ENCODE results near the gene SDC4.

SDC4 gene

DNA sequence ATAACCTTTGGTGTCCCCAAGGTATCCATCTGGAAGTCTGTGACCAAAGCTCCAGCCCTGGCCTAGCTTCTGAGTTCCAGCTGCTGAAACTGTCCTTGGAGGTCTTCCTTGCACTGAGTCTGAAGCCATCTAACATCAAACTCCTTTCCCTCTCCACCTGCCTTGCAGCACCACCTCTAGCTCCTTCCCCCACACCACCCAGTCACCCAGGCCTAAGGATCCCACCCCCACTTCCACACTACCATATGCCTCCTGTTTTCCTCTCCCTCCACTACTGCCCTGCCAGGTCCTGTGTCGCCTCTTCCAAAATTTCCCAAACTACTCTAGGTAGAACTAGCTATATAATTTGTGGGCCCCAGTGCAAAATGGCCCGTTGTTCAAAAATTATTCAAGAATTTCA is 29.3 kb downstream of the SDC4 start:
- DNase-seq (ENCODE audit: low read depth in 2 of 2), result no peak

DNA sequence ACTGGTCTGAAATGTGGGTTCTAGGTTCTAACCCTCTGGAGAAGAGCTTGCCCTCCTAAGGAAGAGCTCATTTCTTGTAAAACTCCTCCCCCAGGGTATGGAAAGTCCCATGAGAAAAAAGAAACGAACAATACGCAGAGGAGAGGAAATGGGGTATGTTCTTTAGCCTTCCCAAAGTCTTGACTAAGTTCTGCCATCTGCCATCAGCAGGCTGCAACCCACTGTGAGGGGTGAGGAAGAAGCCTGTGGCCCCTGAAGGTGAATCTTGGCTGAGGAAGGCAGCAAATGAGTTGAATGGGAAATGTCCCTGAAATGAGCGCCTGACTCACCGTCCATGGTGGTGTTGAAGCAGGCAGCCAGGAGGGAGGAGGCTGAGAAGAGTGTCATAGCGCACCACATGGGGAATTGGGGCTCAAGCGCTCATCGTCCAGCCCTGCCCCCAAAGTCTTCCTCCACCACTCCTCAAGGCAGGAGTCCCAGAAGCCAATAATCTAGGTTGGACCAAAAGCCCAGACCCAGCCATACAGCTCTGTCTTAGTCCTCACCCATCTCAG is 29.8 kb downstream of the SDC4 start:
- DNase-seq (ENCODE audit: low read depth in 2 of 2), result no peak

DNA sequence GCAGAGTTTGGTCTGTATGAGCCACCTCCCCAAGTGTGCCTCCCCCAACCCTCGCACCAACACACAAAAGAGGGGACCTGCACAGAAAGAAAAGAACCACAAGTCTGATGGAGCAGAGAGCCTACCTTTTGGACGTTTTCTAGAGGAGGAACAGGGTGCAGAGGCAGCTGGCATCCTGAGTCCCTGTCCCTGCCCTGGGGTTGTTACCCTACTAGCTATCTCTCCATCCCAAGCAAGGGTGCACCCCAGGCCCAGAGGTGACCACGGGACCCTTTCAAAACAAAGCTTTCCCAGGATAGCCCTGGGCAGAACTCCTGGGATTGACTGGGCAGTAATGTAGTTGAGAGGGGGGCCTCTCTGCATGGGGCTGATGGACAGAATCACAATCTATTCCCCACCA is 30.4 kb downstream of the SDC4 start:
- DNase-seq (ENCODE audit: low read depth in 2 of 2), result no peak

DNA sequence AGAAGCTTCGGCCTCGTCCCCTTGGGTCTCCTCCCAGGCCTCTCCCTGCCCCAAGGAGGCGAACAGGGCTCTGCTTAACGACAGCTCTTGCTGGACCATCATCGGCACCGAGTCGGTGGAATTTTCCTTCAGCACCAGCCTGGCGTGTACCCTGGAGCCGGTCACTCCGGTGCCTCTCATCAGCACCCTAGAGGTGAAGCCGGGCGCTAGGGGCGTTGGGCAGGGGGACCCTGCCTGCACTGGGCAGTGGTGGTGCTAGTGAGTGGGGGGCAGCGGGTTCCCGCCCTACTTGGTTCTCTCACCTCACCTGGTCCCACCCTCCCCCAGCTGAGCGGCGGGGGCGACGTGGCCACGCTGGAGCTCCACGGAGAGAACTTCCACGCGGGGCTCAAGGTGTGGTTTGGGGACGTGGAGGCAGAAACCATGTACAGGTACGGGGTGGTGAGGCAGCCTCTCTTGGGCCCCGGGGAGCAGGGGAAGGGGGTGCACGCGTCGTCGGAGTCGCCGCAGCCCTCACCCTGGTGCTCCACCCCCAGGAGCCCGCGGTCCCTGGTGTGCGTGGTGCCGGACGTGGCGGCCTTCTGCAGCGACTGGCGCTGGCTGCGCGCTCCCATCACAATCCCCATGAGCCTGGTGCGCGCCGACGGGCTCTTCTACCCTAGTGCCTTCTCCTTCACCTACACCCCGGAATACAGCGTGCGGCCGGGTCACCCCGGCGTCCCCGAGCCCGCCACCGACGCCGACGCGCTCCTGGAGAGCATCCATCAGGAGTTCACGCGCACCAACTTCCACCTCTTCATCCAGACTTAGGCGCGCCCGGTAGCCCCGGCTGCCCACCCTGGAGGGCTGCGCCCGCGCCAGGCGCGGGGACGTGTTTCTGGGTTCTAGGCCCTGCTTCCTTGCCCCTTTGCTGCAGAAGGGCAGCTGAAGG is 31.8 kb downstream of the SDC4 start:
- DNase-seq (ENCODE audit: low read depth in 2 of 2), result no peak

DNA sequence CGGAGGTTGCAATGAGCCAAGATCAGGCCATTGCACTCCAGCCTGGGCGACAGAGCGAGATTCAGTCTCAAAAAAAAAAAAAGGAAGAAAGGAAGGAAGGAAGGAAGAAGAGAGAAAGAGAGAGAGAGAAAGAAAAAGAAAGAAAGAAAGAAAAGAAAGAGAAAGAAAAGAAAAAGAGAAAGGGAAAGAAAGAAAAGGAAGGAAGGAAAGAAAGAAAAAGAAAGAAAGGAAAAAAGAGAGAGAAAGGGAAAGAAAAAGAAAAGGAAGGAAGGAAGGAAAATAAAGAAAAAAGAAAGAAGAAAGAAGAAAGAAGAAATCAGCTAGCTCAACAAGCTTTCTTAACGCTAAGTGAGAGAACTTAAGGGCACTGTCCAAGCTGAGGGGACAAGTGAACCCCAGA is 32.6 kb downstream of the SDC4 start:
- DNase-seq (ENCODE audit: low read depth in 2 of 2), result no peak

DNA sequence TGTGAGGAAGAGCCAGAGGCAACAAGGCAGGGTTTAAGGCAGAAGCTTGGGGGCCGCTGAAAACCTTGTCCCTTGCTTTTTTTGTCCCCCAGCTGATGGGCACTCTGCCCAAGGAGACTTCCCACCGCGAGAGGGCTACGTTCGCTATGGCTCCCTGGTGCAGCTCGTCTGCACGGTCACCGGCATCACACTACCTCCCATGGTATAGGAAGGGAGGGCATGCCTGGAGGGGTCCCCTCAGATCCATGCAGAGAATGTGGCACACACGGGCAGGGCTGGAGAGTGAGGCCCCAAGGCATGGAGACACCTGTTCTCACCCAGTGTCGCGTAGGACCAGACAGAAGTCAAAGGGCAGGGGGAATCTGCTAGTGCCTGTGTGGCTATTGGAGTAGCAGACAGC is 34.3 kb downstream of the SDC4 start:
- no peak for DNase-seq (ENCODE audit: low read depth in 2 of 2)

DNA sequence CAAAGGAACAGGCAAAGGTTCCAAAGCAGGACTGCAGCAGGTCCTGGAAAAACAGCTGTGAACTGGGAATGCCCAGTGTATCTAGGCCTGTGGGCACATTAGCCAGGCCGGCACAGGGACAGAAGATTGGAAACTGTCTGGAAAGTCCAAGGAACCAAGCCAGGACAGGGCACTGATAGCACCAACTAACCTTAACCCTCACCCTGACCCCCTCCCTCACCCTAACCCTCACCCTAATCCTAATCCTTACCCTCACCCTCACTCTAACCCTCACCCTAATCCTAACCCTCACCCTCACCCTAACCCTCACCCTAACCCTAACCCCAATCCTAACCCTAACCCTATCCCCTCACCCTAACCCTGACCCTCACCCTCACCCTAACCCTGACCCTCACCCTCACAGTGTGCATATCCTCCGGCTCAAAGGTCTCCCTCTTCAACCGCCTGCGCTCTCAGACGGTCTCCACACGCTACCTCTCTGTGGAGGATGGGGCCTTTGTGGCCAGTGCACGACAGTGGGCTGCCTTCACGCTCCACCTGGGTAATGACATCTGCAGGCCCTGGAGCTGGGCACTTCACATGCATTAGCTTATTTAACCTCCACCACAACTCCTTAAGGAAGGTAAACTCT is 35.0 kb downstream of the SDC4 start:
- no peak for DNase-seq (ENCODE audit: low read depth in 2 of 2)

DNA sequence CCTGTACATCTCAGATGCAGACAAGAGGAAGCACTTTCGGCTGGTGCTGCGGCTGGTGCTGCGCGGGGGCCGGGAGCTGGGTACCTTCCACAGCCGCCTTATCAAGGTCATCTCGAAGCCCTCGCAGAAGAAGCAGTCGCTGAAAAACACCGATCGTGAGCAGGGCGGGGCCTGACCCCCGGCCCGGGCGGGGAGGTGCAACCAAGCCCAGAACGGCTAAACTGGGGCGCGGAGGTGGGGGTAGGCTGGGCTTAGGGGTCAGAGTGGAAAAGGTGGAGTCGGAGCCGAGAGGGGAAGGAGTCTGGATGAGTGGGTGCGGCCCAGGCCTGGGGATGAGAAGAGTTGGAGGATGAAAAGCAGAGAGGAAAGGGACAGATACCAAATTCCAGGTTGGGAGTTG is 36.0 kb downstream of the SDC4 start:
- no peak for DNase-seq (ENCODE audit: low read depth in 2 of 2)

DNA sequence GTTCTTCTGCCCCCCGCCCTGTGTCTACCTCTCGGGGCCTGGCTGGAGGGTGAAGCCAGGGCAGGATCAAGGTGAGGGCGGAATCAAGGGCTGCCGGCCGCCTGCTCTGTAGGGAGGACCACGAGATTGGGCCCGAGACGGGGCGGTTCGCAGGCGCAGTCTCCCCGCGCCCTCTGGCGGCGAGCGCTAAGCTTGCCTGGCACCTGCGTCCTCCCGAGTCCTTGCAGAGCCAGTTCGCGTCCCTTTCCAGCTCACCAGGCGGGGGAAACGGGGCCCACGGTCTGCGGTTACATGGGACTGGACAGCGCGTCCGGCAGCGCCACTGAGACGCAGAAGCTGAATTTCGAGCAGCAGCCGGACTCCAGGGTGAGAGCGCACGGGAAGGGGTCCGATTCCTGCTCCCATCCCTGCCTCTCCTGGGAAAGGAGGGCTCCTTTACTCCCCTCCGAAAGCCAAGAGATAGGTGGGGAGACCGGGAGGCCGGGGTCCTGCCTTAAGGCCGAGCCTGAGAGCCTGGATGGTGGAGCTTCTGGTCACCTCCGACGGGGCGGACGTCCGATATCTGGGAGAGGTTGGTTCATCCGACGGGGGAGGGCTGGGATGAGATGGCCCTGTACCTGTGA is 36.5 kb downstream of the SDC4 start:
- peak in 1 of 2 donors; percentile 39 for DNase-seq (ENCODE audit: low read depth in 2 of 2)

DNA sequence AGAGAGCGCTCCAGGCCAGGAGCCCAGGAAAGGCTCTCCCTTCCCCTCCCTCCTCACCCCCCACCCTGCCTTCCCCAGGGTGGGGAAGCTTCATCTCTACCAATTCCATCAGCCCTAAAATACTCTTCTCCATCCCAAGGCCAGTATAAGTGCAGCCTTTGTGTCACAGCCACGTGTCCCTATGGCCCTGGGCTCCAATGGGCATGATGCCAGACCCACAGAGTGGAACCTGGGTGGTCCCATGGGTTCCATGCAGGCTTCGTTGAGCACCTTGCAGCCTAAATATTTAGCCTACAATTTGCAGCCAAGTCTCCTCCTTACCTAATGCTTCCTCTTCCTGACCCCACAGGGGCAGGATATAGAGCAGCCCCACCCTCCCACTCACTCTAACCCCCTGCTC is 39.1 kb downstream of the SDC4 start:
- no peak for DNase-seq (ENCODE audit: low read depth in 2 of 2)

DNA sequence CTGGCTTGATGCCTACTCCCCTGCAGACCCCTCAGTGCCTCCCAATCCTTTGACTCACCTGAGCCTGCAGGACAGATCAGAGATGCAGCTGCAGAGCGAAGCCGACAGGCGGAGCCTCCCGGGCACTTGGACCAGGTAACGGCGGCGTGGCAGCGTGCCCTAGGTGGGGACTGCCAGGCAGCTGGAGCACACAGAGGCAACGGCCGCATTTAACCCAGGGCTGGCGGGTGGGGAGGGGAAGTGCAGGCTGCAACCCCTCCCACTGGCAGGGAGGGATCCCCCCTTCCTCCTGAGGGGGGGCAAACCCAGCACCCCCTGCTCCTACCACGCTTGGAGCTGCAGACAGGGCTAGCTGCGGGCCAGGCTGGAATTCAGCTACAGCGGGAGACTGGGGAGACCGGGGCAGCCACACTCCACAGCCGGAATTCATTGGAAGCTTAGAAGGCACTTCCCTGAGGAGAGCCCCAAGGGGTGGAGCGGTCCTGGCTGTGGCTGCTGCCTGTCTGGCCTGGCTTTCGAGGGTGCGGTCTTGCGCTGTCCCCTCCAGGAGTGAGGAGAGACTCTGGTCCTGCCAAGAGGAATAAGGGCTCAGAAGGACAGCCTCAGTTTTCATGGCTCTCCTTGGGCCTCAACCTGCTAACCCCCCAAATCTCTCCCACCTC is 40.0 kb downstream of the SDC4 start, which contains the start of gene MATN4:
MATN4 (minus strand) TSS at position 183 of the 662 bp plus-strand sequence. CDS start 2,717 bp downstream, outside the sequence.
- DNase-seq (ENCODE audit: low read depth in 2 of 2), result no peak

DNA sequence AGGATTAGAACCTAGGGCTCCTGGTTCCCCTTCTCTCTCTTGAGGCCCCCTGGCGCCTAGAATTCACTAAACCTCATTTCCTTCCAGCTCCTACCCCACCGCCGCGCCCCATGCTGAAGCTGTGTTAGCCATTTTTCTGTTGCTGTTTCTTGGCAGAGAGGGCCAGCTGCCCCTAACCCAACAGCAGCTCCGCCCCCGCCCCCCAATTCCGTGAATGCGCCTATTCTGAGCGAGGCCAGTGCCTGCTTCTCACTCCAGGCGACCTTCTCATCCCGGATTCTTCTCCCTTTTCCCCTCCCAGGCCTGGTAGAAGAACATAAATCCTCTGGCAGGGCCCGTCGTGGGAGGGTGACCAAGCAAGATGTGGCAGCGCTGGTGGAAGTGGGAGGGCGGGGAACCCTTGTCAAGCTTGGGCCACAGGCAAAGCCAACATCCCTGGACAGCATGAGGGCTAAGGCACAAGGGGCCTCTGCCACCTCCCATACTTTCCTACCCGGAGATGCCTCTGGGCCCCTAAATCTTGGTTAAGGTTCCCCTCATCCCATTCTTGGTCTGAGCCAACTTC is 41.1 kb downstream of the SDC4 start:
- no peak for DNase-seq (ENCODE audit: low read depth in 2 of 2)

DNA sequence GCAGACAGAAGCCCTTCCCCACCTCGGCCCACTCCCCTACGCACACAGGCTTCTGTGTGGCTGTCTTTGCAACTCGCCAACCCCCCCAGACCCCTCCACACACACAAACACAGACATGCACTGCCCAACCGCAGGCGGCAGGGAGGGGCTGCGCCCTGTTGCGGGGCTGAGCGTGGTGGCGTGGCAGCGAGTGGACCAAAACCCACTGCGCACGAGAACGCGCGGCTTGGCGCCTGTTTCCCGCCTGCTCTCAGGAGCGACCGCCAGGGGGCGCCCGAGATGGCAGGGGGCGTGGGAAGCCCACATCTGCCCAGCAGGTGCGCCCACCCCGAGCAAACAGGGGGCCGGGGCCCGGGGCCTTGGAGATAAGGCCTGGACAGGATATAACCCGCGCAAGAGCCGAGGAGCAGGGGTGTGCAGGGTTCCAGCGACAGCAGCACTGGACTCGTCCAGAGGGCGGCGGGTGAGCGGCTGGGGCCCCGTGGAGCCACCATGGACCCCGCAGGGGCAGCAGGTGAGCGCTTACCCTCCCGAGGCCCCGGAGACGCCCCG is 41.7 kb downstream of the SDC4 start, which contains the start of gene RBPJL:
RBPJL (plus strand) TSS at position 410 of the 552 bp plus-strand sequence; CDS start at position 493, 83 bp downstream.
- DNase-seq (ENCODE audit: low read depth in 2 of 2), result peak in 1 of 2 donors; percentile 17

DNA sequence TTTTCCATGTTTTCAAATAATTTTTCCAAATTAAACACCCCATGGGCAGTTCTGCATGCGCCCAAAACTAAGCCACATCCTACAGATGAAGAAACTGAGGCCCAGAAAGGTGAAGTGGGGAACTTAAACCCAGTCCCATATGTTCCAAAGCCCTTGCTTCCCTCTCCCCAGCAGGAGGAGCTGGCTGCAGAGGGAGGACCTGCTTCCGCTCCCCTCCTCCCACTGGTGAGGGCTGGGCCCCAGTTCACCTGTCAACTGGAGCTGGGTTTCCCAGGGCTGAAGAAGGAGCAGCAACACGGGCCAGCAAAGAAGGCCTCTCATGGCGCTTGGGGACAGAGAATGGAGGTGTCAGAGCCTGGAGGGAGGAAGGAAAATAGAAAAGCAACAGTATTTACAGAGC is 43.0 kb downstream of the SDC4 start:
- DNase-seq (ENCODE audit: low read depth in 2 of 2), result no peak

DNA sequence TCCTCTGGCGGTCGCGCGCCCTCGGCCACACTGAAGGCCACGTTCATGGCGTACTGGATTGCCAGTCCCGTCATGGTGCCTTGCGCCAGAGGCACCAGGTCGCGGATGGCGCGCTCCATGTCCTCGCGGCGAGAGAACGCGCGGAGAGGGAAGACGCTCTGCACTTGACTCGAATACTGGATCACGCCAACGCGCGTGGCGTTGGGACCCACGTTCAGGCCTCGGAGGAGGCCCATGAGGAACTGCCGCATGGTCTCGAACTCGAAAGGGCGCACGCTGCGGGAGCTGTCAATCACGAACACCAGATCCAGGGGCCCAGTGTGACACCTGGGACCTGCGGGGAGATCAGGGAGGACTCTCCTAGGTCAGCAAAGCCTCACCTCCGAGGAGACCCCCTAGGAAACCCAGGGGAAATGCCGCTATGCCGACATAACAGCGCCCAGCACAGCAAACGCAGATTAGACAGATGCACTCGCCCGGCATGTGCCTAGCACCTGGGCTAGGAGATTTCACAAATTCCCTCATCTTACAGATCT is 43.7 kb downstream of the SDC4 start:
- no peak for DNase-seq (ENCODE audit: low read depth in 2 of 2)

DNA sequence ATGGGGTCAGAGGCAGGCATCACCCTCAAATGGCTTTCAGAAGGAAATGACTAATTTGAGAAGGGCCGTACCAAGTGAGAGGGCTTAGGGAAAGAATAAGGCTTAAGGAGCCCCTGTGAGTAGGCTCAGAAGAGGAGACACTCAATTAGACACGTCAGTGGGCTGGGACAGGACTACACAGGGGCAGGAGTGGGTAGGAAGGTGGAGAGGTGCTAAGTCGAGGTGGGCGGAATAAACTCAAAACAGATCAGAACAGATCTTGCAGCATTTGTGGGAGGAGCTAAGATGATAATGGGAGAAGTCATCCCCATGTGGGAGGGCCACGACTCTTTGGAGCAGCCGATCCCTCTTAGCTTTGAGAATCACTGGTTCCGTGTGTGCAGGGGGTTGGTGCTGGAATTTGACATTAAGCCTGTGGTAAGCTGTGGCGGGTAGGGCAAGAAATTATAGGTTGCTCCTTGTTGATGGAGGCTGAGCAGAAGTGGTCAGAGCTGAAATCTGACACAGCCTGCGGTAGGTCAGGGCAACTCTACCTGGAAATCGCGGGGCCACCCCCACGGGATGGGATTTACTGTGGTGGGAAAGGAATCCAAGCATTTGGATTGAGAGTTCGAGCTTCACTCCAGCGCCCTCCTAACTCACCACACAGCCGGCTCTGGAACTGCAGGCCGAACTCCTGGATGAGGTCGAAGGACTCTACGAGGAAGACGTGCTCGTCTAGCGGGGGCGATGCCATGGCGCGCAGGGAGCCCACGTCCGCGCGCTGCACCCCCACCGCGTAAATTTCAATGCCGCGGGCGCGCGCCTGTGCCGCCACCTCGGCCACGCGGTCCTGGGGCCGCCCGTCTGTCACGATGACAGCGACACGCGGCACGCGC is 44.4 kb downstream of the SDC4 start:
- DNase-seq (ENCODE audit: low read depth in 2 of 2), result no peak

DNA sequence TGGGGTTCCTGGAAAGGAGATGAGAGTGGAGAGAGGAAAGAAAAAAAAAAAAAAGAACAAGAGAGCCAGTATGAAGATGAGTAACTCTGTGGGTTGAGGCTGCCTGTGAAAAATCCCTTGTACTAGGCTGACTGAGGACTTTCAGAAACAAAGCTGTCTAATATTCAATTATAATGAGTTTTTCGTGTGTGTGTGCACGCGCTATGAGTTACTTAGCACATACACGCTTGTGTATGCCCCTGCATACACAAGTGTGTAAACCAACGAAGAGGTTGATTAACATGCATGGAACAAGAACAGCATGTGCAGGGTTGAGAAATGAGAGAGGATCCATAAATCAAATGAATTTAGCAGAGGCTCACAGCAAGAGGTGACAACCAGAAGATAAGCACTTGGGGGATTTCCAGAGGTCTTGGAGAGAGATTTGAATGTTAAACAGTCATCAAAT is 46.4 kb downstream of the SDC4 start:
- DNase-seq (ENCODE audit: low read depth in 2 of 2), result no peak

DNA sequence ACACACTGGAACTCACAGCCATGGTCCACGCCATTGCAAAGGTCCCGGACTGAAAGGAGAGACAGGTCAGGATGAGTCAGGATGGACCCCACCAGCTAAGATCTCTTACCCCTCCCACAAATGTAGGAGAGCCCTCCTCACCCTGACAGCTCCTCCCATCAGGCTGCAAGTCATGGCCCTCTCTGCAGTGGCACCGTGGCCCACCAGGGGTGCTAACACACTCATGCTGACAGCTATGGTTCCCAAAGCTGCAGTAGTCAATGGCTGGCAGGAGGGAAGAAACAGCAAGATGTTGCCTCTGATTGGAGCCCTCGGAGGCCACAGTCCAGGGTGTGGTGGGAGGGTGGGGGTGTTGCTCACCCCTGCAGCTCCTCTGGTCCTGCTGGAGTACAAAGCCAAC is 47.3 kb downstream of the SDC4 start:
- no peak for DNase-seq (ENCODE audit: low read depth in 2 of 2)

DNA sequence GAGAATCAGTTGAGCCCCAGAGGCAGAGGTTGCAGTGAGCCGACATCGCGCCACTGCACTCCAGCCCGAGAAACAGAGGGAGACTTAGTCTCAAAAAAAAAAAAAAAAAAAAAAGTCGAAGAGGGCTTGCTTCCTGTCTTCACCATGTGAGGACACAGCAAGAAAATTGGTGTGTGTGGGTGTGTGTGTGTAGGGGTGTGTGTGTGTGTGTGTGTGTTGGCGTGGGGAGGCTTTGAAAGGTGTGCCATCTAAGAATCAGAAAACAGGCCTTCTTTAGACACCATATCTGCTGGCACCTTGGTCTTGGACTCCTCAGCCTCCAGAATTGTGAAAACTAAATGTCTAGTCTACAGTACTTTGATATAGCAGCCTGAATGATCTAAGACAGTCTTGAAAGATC is 48.4 kb downstream of the SDC4 start:
- DNase-seq (ENCODE audit: low read depth in 2 of 2), result no peak

Data from stimulated activated CD4-positive, alpha-beta T cell treated with anti-CD3 and anti-CD28 coated beads, Interleukin-1b, Interleukin-23, amount 100 ng/mL, for 1 hour (primary cell).